GM18519 (cell line): Measurements from ENCODE around the gene OR51B2.
"Not testable (repeated sequence)": the region's sequence is repeated elsewhere in the genome, so short reads cannot be mapped to it uniquely, and the experiment has no call there.

Experiments
- ATAC-seq: cut with Tn5 transposase; IDR thresholded peaks from one replicate; pipeline ENCODE4 v1.9.1; 2021; ENCODE audit warnings: mild to moderate bottlenecking, moderate library complexity; ENCODE audit not compliant: unreplicated experiment, low FRiP score

Gene OR51B2, protein sequence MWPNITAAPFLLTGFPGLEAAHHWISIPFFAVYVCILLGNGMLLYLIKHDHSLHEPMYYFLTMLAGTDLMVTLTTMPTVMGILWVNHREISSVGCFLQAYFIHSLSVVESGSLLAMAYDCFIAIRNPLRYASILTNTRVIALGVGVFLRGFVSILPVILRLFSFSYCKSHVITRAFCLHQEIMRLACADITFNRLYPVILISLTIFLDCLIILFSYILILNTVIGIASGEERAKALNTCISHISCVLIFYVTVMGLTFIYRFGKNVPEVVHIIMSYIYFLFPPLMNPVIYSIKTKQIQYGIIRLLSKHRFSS

DNA sequence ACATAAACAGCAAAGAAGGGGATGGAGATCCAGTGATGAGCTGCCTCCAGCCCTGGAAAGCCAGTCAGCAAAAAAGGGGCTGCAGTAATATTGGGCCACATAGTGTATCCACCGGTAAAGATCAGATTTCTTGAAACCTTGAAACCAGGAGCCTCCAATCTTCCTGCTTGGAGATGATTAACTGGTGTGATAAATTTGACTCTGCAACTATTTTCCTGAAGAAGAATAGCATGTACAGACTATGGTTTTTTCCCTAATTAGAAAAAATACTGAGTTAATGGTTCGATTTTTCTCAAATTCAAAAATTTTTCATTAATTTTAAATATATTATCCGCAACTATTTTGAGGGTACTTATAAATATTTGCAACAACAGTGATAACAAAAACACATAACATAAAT lies at the start of gene OR51B2:
TSS of gene OR51B2 (minus strand) at position 101 of the 400 bp plus-strand sequence. CDS start at position 101, 0 bp downstream.
- ATAC-seq: no peak

- no peak for ATAC-seq
These were observed 45.7 kb upstream of the OR51B2 start for GRCh38 chr11:5369789-5370188.

DNA sequence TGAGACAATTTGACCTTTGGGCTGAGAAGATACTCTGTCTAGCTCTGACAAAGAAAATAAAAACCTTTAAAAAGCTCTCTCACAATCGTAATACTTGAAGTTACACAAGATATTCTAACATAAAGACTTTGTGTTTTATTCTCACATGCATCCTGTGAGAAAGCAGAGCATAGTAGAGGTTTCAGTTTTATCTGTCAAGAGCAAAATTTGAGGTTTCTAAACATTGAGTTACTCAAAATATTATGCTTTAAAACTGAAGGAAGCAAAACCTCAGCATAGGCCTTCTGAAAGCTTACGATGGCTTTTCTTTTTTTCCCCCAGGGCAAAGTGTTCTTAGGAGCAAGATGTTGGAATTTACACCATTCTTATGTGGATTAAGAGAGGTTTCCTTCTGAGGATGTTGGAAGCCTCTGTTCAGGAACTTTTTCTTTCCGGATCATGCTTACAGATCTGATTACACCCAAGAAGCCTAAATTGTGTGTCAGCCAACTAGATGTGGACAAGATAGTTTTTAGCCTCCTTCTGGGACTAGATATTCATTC lies 44.5 kb upstream of the OR51B2 start:
- ATAC-seq: no peak

- no peak for ATAC-seq
These were observed 43.5 kb upstream of the OR51B2 start for GRCh38 chr11:5367448-5368074.

DNA sequence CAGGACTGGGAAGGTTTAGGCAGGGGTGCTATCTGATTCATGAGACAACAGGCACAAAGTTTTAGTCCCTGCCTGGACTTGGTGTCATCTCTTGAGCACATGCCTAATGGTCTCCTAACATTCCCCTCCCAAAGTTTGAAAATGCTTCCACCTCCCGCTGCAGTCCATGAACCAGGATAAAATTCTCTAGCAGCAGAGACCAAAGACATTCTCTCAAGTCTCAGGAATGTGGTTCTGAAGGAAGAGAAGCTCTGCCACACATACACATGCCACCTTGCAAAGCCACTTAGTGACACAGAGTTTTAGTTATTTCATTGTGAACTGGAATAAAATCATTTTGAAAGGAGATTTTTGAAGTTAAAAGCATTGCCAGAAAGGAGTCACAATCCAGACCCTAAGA lies 42.8 kb upstream of the OR51B2 start:
- ATAC-seq: no peak

DNA sequence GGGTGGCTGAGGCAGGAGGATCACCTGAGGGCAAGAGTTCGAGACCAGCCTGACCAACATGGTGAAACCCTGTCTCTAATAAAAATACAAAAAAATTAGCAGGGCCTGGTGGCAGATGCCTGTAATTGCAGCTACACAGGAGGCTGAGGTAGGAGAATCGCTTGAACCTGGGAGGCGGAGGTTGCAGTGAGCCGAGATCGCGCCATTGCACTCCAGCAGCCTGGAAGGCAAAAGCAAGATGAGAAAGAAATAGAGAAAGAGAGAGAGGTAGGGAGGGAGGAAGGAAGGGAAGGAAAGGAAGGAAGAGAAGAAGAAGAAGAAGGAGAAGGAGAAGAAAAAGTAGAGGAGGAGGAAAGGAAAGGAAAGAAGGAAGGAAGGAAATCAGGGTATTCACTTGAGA lies 42.3 kb upstream of the OR51B2 start:
- ATAC-seq: not testable (repeated sequence)

DNA sequence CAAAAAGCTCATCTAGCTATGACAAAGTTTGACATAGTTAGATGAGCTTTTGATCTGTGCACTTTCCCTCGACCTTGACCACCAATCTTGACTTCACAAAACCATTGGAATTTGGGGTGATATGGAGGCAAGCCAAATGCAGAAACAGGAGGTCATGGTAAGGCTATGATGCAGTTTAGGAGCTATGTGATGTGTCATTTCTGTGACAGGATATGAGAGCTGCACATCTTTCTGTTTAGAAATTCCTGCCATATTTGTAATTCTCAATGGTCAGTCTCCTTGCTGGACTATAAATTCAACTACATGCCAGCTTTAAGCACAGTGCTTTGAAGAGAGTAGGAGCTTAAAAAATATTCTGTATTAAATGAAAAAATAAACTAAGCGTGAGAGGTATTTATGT lies 40.1 kb upstream of the OR51B2 start:
- no peak for ATAC-seq

DNA sequence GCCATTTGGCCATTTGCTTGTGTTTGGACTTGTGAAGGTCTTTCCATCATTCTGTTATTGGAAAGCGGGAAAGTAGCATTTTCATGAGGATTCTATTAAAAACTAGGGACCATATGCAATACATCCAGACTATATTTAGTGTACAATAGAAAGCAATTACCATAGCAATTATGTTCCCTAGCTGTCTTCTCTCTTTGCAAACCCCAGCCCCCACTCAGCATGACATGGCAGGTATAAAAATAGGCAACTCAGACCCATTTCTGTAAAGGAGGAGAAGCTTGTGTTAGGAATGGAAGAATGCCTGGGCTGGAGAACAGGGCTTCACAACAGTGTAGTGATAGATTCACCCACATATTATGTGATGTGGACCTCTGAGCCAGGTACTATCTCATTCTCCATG lies 39.6 kb upstream of the OR51B2 start:
- ATAC-seq: no peak

- ATAC-seq: no peak
These were observed 38.0 kb upstream of the OR51B2 start for GRCh38 chr11:5362017-5362625.

GRCh38 chr11:5356031-5356430 lies 31.9 kb upstream of the OR51B2 start:
- ATAC-seq: not testable (repeated sequence)

- ATAC-seq: no peak
These were observed 27.1 kb upstream of the OR51B2 start, which contains the start of gene OR51B6 for GRCh38 chr11:5351208-5351607. TSS of gene OR51B6 (plus strand) at chr11:5351508. CDS start at chr11:5351508, 0 bp downstream.

DNA sequence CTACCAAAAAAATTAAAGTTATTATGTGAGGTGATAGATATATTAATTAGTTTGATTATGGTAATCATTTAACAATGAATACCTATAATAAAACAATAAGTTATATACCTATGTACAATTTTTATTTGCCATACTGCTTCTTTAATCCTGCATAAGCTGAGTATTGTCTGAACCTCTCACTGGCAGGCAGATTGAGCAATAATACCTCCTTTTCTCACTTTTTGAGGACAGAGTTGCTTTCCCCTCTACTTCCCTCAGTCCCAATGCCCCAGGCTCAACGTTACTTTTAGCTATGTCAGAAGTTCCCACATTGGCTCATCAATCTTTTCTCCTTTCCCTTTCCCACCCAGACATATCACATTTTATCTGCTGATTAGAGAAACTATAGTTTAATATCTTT lies 25.5 kb upstream of the OR51B2 start:
- no peak for ATAC-seq

DNA sequence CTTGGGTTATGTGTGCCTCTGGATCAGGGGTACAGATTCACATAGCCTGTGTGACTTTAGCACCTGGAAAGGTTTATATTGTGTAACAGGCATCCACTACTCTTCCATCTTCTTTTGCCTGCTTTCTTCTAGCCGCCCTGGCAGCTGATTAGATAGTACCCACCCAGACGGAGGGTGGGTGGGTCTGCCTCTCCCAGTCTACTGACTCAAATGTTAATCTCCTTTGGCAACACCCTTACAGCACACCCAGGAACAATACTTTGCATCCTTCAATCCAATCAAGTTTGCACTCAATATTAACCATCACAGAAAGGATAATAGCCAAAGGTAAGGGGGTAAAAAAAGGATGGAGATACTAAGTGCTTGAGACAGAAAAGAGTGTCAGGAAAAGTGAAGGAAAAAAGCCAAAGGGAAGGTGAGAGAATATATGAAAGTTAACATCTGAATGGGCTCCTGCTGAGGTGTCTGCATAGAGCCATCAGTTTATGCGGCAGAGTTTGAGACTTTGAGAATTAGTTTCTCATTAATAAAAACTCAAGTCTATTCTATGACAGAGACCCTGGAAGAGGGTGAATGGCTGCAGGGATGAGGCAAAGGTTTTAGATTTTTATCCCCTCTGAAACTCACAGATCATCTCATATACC lies 24.6 kb upstream of the OR51B2 start:
- no peak for ATAC-seq

- ATAC-seq: no peak
These were observed 21.7 kb upstream of the OR51B2 start for GRCh38 chr11:5345831-5346230.

GRCh38 chr11:5343474-5344335 lies 19.6 kb upstream of the OR51B2 start, which contains the start of gene OR51B5:
TSS of gene OR51B5 (minus strand) at chr11:5343524. CDS start at chr11:5343524, 0 bp downstream.
- no peak for ATAC-seq

DNA sequence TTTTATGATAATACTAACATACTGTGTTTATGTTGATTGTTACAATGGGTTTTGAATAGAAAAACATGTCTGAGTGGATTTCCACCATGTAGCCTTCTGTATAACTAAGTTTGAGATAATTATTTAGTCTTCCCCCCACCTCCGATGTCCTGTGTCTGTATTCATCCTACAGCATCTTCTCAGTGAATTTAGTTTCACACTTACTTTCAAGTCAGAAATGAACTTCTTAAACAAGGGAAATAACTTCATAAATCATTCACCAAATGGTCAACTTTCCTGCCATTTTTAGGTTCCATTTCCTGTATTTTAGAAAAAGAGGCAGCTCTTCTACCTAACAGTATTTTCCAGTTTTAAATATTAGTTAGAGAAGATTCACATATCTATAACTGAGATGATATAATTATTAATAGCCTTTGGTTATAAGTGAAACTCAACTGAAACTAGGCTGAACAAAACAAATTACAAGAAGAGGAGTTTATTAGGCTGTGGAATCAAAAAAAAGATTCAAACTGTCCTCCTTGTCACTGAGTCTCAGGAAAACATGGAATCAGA lies 15.8 kb upstream of the OR51B2 start:
- ATAC-seq: no peak

- not testable (repeated sequence) for ATAC-seq
These were observed 13.2 kb upstream of the OR51B2 start for GRCh38 chr11:5337253-5337652.

GRCh38 chr11:5336331-5336730 lies 12.2 kb upstream of the OR51B2 start:
- ATAC-seq: no peak

GRCh38 chr11:5335170-5335569 lies 11.1 kb upstream of the OR51B2 start:
- ATAC-seq: no peak

GRCh38 chr11:5317292-5317691 lies 6.8 kb downstream of the OR51B2 start:
- ATAC-seq: no peak
